GM12878 (cell line): ENCODE measurements around the gene PCDHGA3. TPM values are rescaled to one million over a fixed set of nuclear protein-coding genes. Genes with fewer than 3 reads are reported as not detected.

Experiments used
- ATAC-seq: fragments of 200-7000 bp; cut with Tn5 transposase; 3 replicates; pipeline ENCODE4 v1.9.1; 2020; ENCODE audit warnings: mild to moderate bottlenecking, moderate library complexity
- BruUV-seq: library from RNA; stranded (reverse); fragments of 400-500 nt; replicated peaks from 2 replicates; lab custom pipeline; 2021; lab: Mats Ljungman, UMichigan
- CTCF ChIA-PET: fragments of 300-600 bp; sonication (Branson Sonifier 250); formaldehyde crosslinking; extraction: SDS; loops from one replicate; lab custom pipeline; 2021; ENCODE audit warnings: inconsistent platforms; lab: Yijun Ruan, JAX
- POLR2A ChIA-PET: fragments of 350-600 bp; formaldehyde crosslinking; extraction: SDS; loops from one replicate; lab custom pipeline; 2021; ENCODE audit warnings: inconsistent platforms; lab: Charles Lee
- RAD21 ChIA-PET: fragments of 300-600 bp; sonication (Branson Sonifier 250); formaldehyde crosslinking; loops from one replicate; lab custom pipeline; 2023; ENCODE audit warnings: antibody characterized with exemption; ENCODE audit not compliant: unreplicated experiment; lab: Charles Lee
- SMC1A ChIA-PET: fragments of 300-600 bp; sonication (Branson Sonifier 250); formaldehyde crosslinking; loops from one replicate; lab custom pipeline; 2023; ENCODE audit not compliant: unreplicated experiment, uncharacterized antibody; lab: Charles Lee
- DNase-seq: peaks from one replicate; pipeline ENCODE4 v3.0.0-alpha.2; 2011; ENCODE audit warnings: low read depth, low spot score
- FAIRE-seq: peaks from 3 replicates; lab custom pipeline; 2011; peaks lifted over from hg19 to GRCh38; lab: Jason Lieb, UNC
- H2AFZ ChIP-seq: 2 replicates; pipeline ENCODE4 v1.6.0; 2011; ENCODE audit warnings: low read depth, low read length, control low read depth; ENCODE audit not compliant: control insufficient read depth
- H3K27ac ChIP-seq: 2 replicates; pipeline ENCODE4 v1.5.1; 2011; ENCODE audit warnings: control low read depth; ENCODE audit not compliant: control insufficient read depth, insufficient read depth
- H3K27me3 ChIP-seq, 2 experiments: replicated peaks in 1 of 2; 2 replicates each; pipeline versions ENCODE4 v1.6.0 to v1.6.1; 2011; ENCODE audit warnings: low read length in 1 of 2; ENCODE audit not compliant: control insufficient read depth in 2 of 2, insufficient read depth in 2 of 2
- H3K36me3 ChIP-seq, 2 experiments: 2 replicates each; pipeline ENCODE4 v1.5.1; 2011; ENCODE audit warnings: low read length in 1 of 2; ENCODE audit not compliant: control insufficient read depth in 2 of 2, insufficient read depth in 2 of 2
- H3K4me1 ChIP-seq: 2 replicates; pipeline ENCODE4 v1.6.1; 2011; ENCODE audit warnings: mild to moderate bottlenecking, low read length, moderate library complexity, mixed read lengths; ENCODE audit not compliant: control insufficient read depth, insufficient read depth
- H3K4me2 ChIP-seq: 2 replicates; pipeline ENCODE4 v1.6.0; 2011; ENCODE audit warnings: control low read depth; ENCODE audit not compliant: control insufficient read depth, insufficient read depth
- H3K4me3 ChIP-seq: fragments of 200-600 bp; sonication (generic); 2 replicates; pipeline ENCODE4 v1.5.1; 2016
- H3K79me2 ChIP-seq: 2 replicates; pipeline ENCODE4 v1.6.0; 2011; ENCODE audit warnings: low read length; ENCODE audit not compliant: control insufficient read depth, insufficient read depth
- H3K9ac ChIP-seq: 2 replicates; pipeline ENCODE4 v1.8.0; 2011; ENCODE audit warnings: low read length, control low read depth, mixed read lengths; ENCODE audit not compliant: control insufficient read depth, insufficient read depth
- H3K9me3 ChIP-seq: replicated peaks from 3 replicates; pipeline ENCODE4 v1.5.1; 2011; ENCODE audit warnings: mild to moderate bottlenecking, low read length; ENCODE audit not compliant: control insufficient read depth, insufficient read depth
- H4K20me1 ChIP-seq: 2 replicates; pipeline ENCODE4 v1.6.0; 2011; ENCODE audit not compliant: control insufficient read depth, insufficient read depth
- BMI1 ChIP-seq: fragments of 450-650 bp; IDR thresholded peaks from 2 replicates; pipeline ENCODE4 v1.6.1; 2016; ENCODE audit warnings: mild to moderate bottlenecking, moderate library complexity, borderline replicate concordance
- ETV6 ChIP-seq, 2 experiments: fragments of 450-650 bp in 1 of 2; IDR thresholded peaks in 1 of 2; conservative IDR thresholded peaks in 1 of 2; 2 replicates each; pipeline ENCODE4 v1.6.1; 2014; ENCODE audit warnings: antibody characterized with exemption in 1 of 2, borderline replicate concordance in 1 of 2, low read depth in 1 of 2, mild to moderate bottlenecking in 1 of 2, moderate library complexity in 1 of 2
- HCFC1 ChIP-seq: fragments of 150-350 bp; IDR thresholded peaks from 2 replicates; pipeline ENCODE4 v1.6.1; 2014; ENCODE audit warnings: low read length
- HDAC2 ChIP-seq: fragments of 200-600 bp; sonication (generic); IDR thresholded peaks from 2 replicates; pipeline ENCODE4 v1.6.1; 2017
- HDGF ChIP-seq: fragments of 450-650 bp; IDR thresholded peaks from 2 replicates; pipeline ENCODE4 v1.6.1; 2016; ENCODE audit warnings: antibody characterized with exemption
- LARP7 ChIP-seq: fragments of 450-650 bp; IDR thresholded peaks from 2 replicates; pipeline ENCODE4 v1.6.1; 2017; ENCODE audit warnings: mild to moderate bottlenecking
- MEF2B ChIP-seq: fragments of 450-650 bp; IDR thresholded peaks from 2 replicates; pipeline ENCODE4 v1.6.1; 2018; ENCODE audit warnings: mild to moderate bottlenecking, moderate library complexity; ENCODE audit not compliant: partially characterized antibody, poor library complexity, severe bottlenecking
- MXI1 ChIP-seq: fragments of 150-350 bp; IDR thresholded peaks from 2 replicates; pipeline ENCODE4 v1.6.1; 2011; ENCODE audit warnings: low read depth, mild to moderate bottlenecking, inconsistent platforms, low read length, improper control_type of control experiment
- NBN ChIP-seq: fragments of 450-650 bp; IDR thresholded peaks from 2 replicates; pipeline ENCODE4 v1.6.1; 2016
- RAD21 ChIP-seq: IDR thresholded peaks from 2 replicates; pipeline ENCODE4 v1.6.1; 2011; ENCODE audit warnings: mild to moderate bottlenecking, low read depth, low read length, moderate library complexity; ENCODE audit not compliant: insufficient read depth
- SMAD5 ChIP-seq: IDR thresholded peaks from 2 replicates; pipeline ENCODE4 v1.6.1; 2016; ENCODE audit warnings: antibody characterized with exemption, low read depth
- SREBF2 ChIP-seq: IDR thresholded peaks from 2 replicates; pipeline ENCODE4 v1.6.1; 2012; ENCODE audit warnings: mild to moderate bottlenecking, low read length
- TCF3 ChIP-seq: IDR thresholded peaks from 2 replicates; pipeline ENCODE4 v1.6.1; 2012; ENCODE audit warnings: low read depth, mild to moderate bottlenecking, low read length, borderline replicate concordance; ENCODE audit not compliant: insufficient read depth
- WGBS: methylation state at CpG from one replicate; pipeline ENCODE4 v1.1.6; 2016; ENCODE audit warnings: low lambda C conversion rate; ENCODE audit not compliant: insufficient replicate concordance, insufficient coverage; ENCODE audit errors: missing lambda C conversion rate; 5-methylcytosine and 5-hydroxymethylcytosine counted together
- in situ Hi-C: fragments of 300-500 bp; cut with MboI; formaldehyde crosslinking; loops from 9 replicates; pipeline ENCODE4 v1.14.3; 2018; ENCODE audit warnings: mixed read lengths
- intact Hi-C: fragments of 100-400 bp; cut with micrococcal nuclease; formaldehyde crosslinking; loops from one replicate; pipeline ENCODE4 v1.14.2; 2022; ENCODE audit not compliant: unreplicated experiment
- polyA plus RNA-seq, 11 experiments: library from polyadenylated mRNA; depleted of rRNA in 4 of 11; unstranded in 6 of 11; stranded (reverse) in 5 of 11; fragments of >200 nt; fragmentation: Nextera tagmentation in 4 of 11; fragmentation: Illumina TruSeq in 1 of 11; extraction: Ambion mirVana in 4 of 11; extraction: Trizol in 1 of 11; gene quantifications; 1 replicate in 1 of 11; 2 replicates in 10 of 11; pipeline versions ENCODE4 v1.2.1 to v1.2.3, GENCODE V29; 2011 to 2016; ENCODE audit warnings: inconsistent platforms in 2 of 11, missing spikeins in 2 of 11, low read depth in 1 of 11
- total RNA-seq, 4 experiments: library from RNA; depleted of rRNA in 3 of 4; stranded (reverse); fragments of >200 nt in 3 of 4; fragmentation: Illumina TruSeq in 1 of 4; extraction: Trizol in 1 of 4; gene quantifications; 2 replicates each; pipeline versions ENCODE4 v1.2.1 to v1.2.3, GENCODE V29; 2013 to 2021
- TF ChIP-seq, protein P1 (sequence below): fragments of 450-650 bp; IDR thresholded peaks from 2 replicates; pipeline ENCODE4 v1.6.1; 2017; ENCODE audit warnings: antibody characterized with exemption, mild to moderate bottlenecking, moderate library complexity
- TF ChIP-seq, protein P2 (sequence below): IDR thresholded peaks from 2 replicates; pipeline ENCODE4 v1.6.1; 2012; ENCODE audit warnings: mild to moderate bottlenecking, low read depth, low read length
- TF ChIP-seq, protein P3 (sequence below): IDR thresholded peaks from 2 replicates; pipeline ENCODE4 v1.6.1; 2011; ENCODE audit warnings: borderline replicate concordance, low read depth, mild to moderate bottlenecking, moderate library complexity, low read length; ENCODE audit not compliant: insufficient read depth, poor library complexity, severe bottlenecking

Gene PCDHGA3
- total and polyA plus RNA-seq, 10 of the 15 experiments (the other 5 are each of a cell fraction or from before 2014, with no cell fraction given), result 0.06 to 0.17 (median 0.11) TPM; not detected in 6

DNA sequence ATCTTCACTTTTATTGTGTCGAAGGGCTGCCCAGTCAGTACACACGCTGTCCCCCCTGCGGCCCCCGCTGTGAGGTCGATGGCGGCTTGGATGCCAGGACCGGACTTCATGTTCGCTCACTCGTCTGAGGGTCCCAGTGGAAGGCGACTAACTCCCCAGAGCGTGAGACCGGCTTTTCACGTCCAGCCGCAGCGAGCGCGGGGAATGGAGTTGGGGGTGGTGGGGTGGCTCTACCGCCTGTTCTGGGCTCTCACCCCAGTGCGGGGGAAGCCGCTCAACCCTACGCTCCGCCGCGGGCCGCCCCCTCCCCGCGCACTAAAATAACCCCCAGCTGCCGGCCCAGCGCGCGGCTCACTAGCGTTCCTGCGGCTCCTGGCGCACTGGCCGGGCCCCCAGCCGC is 39.9 kb upstream of the PCDHGA3 start, which contains the start of gene SLC25A2:
SLC25A2 (minus strand) TSS at position 294 of the 400 bp plus-strand sequence; CDS start at position 110, 184 bp downstream.
- SMC1A ChIA-PET, result no interaction called here
- H3K27ac ChIP-seq, result no peak within 1 kb of the TSS
- CTCF ChIA-PET, result no interaction called here
- in situ Hi-C loops (no loop called here), intact Hi-C loops (no loop called here)
- no peaks in the 10 kb centered on the region for H3K27me3 ChIP-seq
- H4K20me1 ChIP-seq, result no peaks in the 10 kb centered on the region
- ATAC-seq, result no peak
- no peak within 1 kb of the TSS for H3K4me3 ChIP-seq
- H3K79me2 ChIP-seq, result no peaks in the 10 kb centered on the region
- RAD21 ChIA-PET, result no interaction called here
- no peak for TF ChIP-seq BMI1
- TF ChIP-seq HCFC1, result no peak
- no peak for TF ChIP-seq MXI1
- no peak for TF ChIP-seq ETV6 (conservative IDR thresholded peaks at IDR 0.05 in 1 of 2, IDR thresholded peaks at IDR 0.05 in 1 of 2; ENCODE audit: borderline replicate concordance in 1 of 2, low read depth in 1 of 2)
- no peak for TF ChIP-seq SREBF2
- TF ChIP-seq HDAC2, result no peak
- TF ChIP-seq HDGF, result no peak
- no peak for TF ChIP-seq TCF3
- no peak for TF ChIP-seq RAD21
- TF ChIP-seq, protein P1, sequence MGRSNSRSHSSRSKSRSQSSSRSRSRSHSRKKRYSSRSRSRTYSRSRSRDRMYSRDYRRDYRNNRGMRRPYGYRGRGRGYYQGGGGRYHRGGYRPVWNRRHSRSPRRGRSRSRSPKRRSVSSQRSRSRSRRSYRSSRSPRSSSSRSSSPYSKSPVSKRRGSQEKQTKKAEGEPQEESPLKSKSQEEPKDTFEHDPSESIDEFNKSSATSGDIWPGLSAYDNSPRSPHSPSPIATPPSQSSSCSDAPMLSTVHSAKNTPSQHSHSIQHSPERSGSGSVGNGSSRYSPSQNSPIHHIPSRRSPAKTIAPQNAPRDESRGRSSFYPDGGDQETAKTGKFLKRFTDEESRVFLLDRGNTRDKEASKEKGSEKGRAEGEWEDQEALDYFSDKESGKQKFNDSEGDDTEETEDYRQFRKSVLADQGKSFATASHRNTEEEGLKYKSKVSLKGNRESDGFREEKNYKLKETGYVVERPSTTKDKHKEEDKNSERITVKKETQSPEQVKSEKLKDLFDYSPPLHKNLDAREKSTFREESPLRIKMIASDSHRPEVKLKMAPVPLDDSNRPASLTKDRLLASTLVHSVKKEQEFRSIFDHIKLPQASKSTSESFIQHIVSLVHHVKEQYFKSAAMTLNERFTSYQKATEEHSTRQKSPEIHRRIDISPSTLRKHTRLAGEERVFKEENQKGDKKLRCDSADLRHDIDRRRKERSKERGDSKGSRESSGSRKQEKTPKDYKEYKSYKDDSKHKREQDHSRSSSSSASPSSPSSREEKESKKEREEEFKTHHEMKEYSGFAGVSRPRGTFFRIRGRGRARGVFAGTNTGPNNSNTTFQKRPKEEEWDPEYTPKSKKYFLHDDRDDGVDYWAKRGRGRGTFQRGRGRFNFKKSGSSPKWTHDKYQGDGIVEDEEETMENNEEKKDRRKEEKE, result no peak
- no peak for TF ChIP-seq NBN
- no peak for TF ChIP-seq SMAD5
- no peak for TF ChIP-seq LARP7
- TF ChIP-seq, protein P2, sequence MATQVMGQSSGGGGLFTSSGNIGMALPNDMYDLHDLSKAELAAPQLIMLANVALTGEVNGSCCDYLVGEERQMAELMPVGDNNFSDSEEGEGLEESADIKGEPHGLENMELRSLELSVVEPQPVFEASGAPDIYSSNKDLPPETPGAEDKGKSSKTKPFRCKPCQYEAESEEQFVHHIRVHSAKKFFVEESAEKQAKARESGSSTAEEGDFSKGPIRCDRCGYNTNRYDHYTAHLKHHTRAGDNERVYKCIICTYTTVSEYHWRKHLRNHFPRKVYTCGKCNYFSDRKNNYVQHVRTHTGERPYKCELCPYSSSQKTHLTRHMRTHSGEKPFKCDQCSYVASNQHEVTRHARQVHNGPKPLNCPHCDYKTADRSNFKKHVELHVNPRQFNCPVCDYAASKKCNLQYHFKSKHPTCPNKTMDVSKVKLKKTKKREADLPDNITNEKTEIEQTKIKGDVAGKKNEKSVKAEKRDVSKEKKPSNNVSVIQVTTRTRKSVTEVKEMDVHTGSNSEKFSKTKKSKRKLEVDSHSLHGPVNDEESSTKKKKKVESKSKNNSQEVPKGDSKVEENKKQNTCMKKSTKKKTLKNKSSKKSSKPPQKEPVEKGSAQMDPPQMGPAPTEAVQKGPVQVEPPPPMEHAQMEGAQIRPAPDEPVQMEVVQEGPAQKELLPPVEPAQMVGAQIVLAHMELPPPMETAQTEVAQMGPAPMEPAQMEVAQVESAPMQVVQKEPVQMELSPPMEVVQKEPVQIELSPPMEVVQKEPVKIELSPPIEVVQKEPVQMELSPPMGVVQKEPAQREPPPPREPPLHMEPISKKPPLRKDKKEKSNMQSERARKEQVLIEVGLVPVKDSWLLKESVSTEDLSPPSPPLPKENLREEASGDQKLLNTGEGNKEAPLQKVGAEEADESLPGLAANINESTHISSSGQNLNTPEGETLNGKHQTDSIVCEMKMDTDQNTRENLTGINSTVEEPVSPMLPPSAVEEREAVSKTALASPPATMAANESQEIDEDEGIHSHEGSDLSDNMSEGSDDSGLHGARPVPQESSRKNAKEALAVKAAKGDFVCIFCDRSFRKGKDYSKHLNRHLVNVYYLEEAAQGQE, result no peak
- TF ChIP-seq MEF2B, result no peak
- TF ChIP-seq, protein P3, sequence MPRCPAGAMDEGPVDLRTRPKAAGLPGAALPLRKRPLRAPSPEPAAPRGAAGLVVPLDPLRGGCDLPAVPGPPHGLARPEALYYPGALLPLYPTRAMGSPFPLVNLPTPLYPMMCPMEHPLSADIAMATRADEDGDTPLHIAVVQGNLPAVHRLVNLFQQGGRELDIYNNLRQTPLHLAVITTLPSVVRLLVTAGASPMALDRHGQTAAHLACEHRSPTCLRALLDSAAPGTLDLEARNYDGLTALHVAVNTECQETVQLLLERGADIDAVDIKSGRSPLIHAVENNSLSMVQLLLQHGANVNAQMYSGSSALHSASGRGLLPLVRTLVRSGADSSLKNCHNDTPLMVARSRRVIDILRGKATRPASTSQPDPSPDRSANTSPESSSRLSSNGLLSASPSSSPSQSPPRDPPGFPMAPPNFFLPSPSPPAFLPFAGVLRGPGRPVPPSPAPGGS, result no peak
- no peaks in the 10 kb centered on the region for H3K36me3 ChIP-seq
- no peak for FAIRE-seq
- no peak within 1 kb of the TSS for H2AFZ ChIP-seq
- H3K9me3 ChIP-seq, result peaks cover 5% of the 10 kb centered on the region; the same call in 1 of the 3 replicates
- no peak within 1 kb of the TSS for H3K4me2 ChIP-seq
- no peaks in the 10 kb centered on the region for H3K4me1 ChIP-seq
- no TSS peak for BruUV-seq
- no peak for DNase-seq
- no peak within 1 kb of the TSS for H3K9ac ChIP-seq
- WGBS, result 98% methylated on average over 21 of the region's 36 CpGs
- POLR2A ChIA-PET, result no interaction called here
